ENCODE data around the gene SHISA5. TPM values are rescaled to one million over a fixed set of nuclear protein-coding genes. Genes with fewer than 3 reads are reported as not detected.

The SHISA5 gene
- total and polyA plus RNA-seq, 2 of the 4 experiments (the other 2 are of a cell fraction) = 82.3 to 162 TPM

- Histone ChIP-seq H2AK9ac (replicated peaks; ENCODE audit: low read depth, low read length, poor library complexity) (peak overlapping the region; percentile 61), H3K27ac (ENCODE audit: insufficient read depth, low read length) (no peak overlapping the region), H3K9ac (ENCODE audit: low read depth, low read length) (no peak overlapping the region), H2AK5ac (ENCODE audit: low read depth, low read length) (peak overlapping the region; percentile 64; the same call in 1 of the 2 replicates), H3K9me1 (ENCODE audit: insufficient read depth, low read length) (peaks cover 16% of the 10 kb centered on the region), H3K4me1 (ENCODE audit: control insufficient read depth, insufficient read depth, low read length) (peaks cover 29% of the 10 kb centered on the region), H3K4me3 (ENCODE audit: insufficient read depth, low read depth, low read length) (no peak overlapping the region), H3K56ac (ENCODE audit: extremely low read depth, insufficient read depth, low read length) (no peak overlapping the region), H4K91ac (ENCODE audit: insufficient read depth, low read depth, low read length) (no peak overlapping the region), H3K9me3 (ENCODE audit: control insufficient read depth, insufficient read depth, low read length) (no peaks in the 10 kb centered on the region), H4K20me1 (ENCODE audit: insufficient read depth, low read length) (peaks cover 30% of the 10 kb centered on the region), H2BK120ac (ENCODE audit: low read depth, low read length) (no peak overlapping the region), H3K27me3 (ENCODE audit: control insufficient read depth, insufficient read depth, low read length) (no peaks in the 10 kb centered on the region), H2BK15ac (ENCODE audit: low read depth, low read length) (no peak overlapping the region), H3K36me3 (ENCODE audit: control insufficient read depth, insufficient read depth, low read length) (peaks cover 11% of the 10 kb centered on the region), H4K8ac (ENCODE audit: low read depth in 2 of 2, low read length in 2 of 2) (0 out of 4 replicates have a peak overlapping the region, but pooled peaks of 1 of the 2 experiments have one; percentile 10), H3K4ac (ENCODE audit: low read depth, low read length) (peak overlapping the region; percentile 16; the same call in 1 of the 2 replicates), H4K5ac (ENCODE audit: low read depth, low read length) (no peak overlapping the region), H2BK20ac (ENCODE audit: low read depth, low read length) (no peak overlapping the region), H3K79me1 (ENCODE audit: low read depth in 1 of 2, low read length in 2 of 2) (peaks cover 25 to 54% of the 10 kb centered on the region in 2 experiments; a peak in 3 of 4 replicates), H3K14ac (replicated peaks; ENCODE audit: low read depth, low read length) (0 out of 2 replicates have a peak overlapping the region, but pooled peaks have one; percentile 5), H3K18ac (ENCODE audit: low read depth, low read length) (no peak overlapping the region), H2BK5ac (ENCODE audit: low read depth, low read length, poor library complexity, severe bottlenecking) (no peak overlapping the region), H3K4me2 (ENCODE audit: low read depth, low read length) (no peak overlapping the region; the same call in 1 of the 2 replicates), H3K23ac (ENCODE audit: low read depth, low read length) (peak overlapping the region; percentile 64; the same call in 1 of the 2 replicates), H2AFZ (replicated peaks; ENCODE audit: low read length, poor library complexity) (peak overlapping the region; percentile 64)
- POLR2A ChIA-PET (ENCODE audit: unreplicated experiment) = no interaction called here
- no peak for TF ChIP-seq MXI1 (IDR thresholded peaks at IDR 0.05; ENCODE audit: borderline replicate concordance, low read depth, low read length)
- intact Hi-C loops (cut with micrococcal nuclease) (no loop called here), in situ Hi-C loops (cut with MboI; ENCODE audit: low sequenced_read_pairs) (no loop called here), dilution Hi-C loops (cut with HindIII; ENCODE audit: low sequenced_read_pairs, unreplicated experiment) (no loop called here)
- no TSS peak for BruUV-seq (replicated peaks)
- no peak for DNase-seq
- CTCF ChIA-PET = no interaction called here
- no CpG with 5 or more reads among the region's 9 CpGs for WGBS, 2 experiments (ENCODE audit: extremely low coverage in 2 of 2, insufficient read length in 1 of 2)
- no peak for ATAC-seq (ENCODE audit: low read depth)
These were observed 76.4 kb downstream of the SHISA5 start for GRCh38 chr3:48427630-48427962.
